HT1080 (cell line): ENCODE data around the gene NLRX1. TPM values are rescaled to one million over a fixed set of nuclear protein-coding genes. Genes with fewer than 3 reads are reported as not detected.
"Not testable (repeated sequence)": the region's sequence is repeated elsewhere in the genome, so short reads cannot be mapped to it uniquely, and the experiment has no call there.

ENCODE experiments used
- DNase-seq: peaks from one replicate; pipeline ENCODE4 v3.0.0-alpha.2; 2015; ENCODE audit warnings: low read depth
- total RNA-seq: library from RNA; depleted of rRNA; stranded (reverse); fragments of >200 nt; shearing (Covaris generic); gene quantifications from 2 replicates; pipeline ENCODE4 v1.2.3, GENCODE V29; 2014; rRNA removed

The NLRX1 gene
- total RNA-seq, 1 experiment from 2014 or later: 11.0 TPM

DNA sequence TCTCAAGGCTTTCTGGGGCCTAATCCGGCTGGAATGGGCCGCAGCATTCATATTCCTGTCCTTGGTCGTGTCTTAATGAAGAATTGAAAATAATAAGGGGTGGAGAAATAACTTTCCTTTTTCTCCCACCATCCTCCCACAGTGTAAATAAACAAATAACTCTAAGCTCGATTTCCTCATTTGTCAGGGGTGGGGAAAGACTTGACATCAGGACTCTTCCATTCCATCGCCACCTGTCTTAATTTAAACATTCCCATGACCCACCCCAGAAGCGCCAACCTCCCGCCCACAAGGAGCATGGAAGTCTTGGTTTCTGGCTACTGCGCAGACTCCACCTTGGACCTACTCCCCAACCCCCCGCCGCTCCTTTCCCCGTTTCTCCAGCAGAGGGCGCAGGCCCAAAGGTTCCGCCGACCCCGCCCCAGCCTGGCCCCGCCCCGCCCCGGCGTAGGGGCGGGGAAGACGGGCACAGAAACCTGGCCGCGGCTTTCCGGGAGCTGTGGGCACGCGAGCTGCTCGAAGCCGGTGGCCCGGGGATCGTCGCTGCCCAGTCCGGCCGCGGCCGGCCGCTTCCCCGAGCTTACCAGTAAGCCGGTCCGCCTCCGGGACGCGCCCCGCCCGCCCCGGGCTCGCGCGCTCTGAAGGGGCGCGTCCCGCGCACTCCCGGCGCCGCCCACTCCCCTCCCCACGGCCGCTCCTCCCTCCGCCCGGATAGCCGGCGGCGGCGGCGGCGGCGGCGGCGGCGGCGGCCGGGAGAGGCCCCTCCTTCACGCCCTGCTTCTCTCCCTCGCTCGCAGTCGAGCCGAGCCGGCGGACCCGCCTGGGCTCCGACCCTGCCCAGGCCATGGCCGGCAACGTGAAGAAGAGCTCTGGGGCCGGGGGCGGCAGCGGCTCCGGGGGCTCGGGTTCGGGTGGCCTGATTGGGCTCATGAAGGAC is 37.3 kb downstream of the NLRX1 start, which contains the start of gene CBL:
CBL (plus strand) TSS at position 766 of the 937 bp plus-strand sequence; CDS start at position 845, 79 bp downstream.
- peak; percentile 78 for DNase-seq

DNA sequence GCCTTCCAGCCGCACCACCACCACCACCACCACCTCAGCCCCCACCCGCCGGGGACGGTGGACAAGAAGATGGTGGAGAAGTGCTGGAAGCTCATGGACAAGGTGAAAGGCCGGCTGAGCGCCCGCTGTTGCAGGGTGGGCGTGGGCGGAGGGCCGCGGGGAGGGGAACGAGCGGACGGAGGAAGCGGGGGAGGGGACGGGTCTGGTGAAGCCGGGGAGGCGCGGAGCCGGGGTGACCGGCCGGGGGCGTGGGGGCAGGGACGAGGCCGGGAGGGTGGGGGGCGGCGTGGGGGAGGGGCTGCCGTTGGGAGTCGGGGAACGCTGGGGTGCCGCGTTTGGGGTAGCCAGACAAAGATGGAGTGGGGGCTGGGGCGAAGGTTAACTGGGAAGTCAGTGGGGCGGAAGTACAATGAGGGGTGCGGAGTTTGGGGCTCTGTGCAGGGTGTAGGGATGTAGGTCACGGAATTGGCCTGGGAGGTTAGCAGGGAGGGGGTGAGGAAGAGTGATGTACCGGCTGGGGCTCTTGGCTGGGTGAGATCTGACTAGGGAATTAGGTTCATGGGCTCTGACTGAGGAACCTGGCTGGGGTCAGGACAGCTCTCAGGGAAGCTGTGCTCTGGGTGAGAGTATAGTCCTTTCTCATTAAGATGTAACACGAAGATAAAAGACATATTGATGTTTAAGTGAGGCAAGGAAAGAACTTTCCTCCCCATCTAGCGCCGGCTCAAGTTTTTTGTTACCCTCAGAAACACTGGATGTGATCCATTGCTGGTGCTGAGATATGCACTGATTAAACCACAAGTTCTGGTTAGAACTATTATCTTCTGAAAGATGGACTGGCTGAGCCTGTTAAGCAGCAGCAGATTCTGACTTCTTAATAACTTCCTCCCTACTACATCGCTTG is 38.2 kb downstream of the NLRX1 start:
- DNase-seq: peak; percentile 30

DNA sequence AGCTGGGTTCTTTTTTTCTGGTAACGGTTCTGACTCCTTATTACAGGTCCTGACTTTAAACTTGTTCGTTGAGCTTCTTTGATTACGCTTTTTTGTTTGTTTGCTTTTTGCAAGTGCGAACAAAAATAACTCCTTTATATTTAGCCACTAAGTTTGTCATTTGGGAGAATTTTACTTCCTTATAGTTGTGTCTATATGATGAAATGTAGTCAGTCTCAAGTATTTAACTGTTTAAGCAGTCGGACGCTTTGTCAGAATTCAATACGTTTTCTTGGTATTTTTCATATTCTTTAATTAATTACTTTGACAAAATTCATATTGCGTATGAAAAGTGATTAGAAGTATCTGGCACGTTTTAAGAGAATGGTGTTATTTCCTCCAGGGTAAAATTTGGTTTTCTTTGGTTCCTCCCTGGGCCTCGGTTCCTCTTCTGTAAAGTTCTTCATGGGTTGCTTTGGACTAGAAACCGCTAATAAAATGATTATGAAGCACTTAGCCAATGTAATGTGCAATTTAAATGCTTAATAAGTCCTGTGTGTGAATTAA is 39.0 kb downstream of the NLRX1 start:
- DNase-seq: no peak

DNA sequence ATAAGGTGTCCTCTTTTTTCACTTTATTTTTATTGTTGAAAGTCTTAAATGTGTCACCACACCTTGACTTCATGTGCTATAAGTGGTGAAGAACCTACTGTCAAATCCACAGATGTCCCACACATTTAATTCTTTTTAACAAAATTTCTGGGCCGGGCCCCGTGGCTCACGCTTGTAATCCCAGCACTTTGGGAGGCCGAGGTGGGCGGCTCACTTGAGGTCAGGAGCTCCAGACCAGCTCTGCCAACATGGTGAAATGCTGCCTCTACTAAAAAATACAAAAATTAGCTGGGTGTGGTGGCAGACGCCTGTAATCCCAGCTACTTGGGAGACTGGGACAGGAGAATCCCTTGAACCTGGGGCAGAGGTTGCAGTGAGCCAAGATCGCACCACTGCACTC is 40.7 kb downstream of the NLRX1 start:
- DNase-seq: no peak

DNA sequence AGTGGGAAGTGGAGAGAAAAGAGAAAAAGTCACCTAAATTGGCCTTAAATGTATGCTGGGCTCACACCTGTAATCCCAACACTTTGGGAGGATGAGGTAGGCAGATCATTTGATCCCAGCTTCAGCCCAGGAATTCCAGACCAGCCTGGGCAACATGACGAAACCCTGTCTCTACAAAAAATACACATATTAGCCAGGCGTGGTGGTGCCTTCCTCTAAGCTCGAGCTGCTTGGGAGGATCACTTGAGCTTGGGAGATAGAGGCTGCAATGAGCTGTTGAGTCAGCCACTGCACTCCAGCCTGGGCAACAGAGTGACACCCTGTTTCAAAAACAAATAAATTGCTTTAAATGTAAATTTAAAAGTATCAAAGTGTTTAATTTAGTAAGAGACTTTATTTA is 41.5 kb downstream of the NLRX1 start:
- DNase-seq: no peak

DNA sequence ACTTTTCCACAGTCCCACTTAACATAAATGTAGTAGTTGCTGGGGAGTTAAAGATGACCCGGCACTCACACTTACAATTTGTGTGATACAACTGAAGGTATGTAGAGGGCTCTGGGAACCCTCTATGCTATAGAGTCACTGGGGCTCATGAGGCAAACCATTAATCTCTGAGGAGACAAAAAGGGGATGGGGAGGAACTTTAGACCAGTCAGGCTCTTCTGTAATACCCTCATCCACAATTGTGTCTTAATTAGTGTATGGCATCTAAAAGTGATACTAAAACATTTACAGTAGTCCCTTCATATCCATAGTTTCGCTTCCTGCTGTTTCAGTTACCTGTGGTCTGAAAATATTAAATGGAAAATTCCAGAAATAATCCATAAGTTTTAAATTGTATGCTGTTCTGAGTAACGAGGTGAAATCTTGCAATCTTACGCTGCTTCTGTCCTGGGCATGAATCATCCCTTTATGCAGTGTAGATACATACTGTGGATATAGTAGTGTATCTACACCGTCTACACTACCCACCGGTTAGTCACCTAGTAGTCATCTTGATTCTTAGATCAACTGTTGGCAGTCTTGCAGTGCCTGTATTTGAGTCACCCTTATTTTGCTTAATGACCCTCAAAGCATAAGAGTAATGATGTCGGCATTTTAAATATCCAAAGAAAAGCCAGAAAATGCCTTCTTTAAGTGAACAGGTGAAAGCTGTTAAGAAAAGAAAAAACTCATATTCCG is 49.8 kb downstream of the NLRX1 start:
- DNase-seq: peak; percentile 96

DNA sequence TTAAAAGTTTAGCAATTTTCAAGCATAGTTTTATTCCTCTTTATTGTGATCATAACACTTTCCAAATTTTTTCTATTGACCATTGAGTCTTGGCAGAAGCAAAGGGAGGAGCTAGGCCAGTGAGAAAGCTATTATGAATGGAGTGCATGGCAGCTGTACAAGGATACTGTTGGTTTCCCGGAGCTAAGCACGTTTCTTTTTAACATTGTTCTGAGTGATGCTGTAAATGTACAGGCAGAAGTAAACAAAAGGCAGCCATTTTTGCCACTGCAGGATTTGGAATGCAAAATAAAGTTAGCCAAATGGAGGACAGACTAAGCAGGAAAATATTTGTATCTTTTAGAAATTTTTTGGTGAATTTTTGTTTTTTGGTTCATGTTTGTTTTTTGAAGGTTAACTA is 53.8 kb downstream of the NLRX1 start:
- no peak for DNase-seq

DNA sequence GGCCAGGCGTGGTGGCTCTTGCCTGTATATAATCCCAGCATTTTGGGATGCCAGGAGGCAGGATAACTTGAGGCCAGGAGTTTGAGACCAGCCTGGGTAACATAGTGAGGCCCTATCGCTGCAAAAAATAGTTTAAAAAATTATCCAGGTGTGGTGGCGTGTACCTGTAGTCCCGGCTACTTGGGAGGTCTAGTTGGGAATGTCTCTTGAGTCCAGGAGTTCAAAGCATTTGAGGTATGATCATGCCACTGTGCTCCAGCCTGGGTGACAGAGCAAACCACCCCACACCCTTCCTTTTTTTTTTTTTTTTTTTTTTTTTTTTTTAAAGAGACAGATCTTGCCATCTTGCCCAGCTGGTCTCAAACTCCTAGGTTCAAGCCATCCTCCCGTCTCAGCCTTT is 54.4 kb downstream of the NLRX1 start:
- no peak for DNase-seq

DNA sequence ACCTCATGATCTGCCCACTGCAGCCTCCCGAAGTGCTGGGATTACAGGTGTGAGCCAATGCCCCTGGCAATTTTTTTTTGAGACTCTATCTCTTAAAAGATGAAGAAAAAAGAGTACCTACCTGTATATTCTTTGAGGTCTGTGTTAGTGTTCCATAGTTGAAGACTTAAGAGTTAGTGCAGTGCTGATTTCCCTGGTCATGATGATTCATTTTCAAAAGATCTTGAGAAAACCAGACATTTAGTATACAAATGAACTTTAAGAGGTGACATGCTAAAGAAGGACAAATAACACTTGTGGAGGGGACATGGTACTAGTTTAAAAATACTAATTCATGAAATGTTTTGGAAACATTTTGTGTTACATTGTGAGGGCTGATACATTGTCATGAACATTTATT is 55.3 kb downstream of the NLRX1 start:
- DNase-seq: no peak

DNA sequence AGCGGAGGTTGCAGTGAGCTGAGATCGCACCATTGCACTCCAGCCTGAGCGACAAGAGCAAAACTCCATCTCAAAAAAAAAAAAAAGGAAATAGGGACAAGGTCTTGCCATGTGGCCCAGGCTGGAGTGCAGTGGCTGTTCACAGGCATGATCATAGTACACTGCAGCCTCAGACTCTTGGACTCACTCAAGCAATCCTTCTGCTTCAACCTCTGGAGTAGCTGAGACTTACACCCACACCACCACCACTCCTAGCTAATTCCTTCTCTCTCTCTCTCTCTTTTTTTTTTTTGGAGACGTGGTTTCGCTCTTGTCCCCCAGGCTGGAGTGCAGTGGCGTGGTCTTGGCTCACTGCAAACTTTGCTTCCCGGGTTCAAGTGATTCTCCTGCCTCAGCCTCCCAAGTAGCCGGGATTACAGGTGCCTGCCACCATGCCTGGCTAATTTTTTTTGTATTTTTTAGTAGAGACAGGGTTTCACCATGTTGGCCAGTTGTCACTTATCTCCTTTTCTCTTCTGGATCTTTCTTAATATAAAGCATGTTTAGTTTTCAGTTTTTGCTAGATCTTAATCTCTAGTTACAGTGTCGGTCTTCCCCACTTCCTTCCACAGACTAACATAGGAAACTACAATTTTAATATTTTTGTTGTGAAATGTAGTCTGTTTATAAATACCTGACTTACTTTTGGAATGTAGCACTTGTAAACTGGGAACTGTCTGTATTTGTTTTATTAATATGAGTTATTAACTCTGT is 60.2 kb downstream of the NLRX1 start:
- not testable (repeated sequence) for DNase-seq

DNA sequence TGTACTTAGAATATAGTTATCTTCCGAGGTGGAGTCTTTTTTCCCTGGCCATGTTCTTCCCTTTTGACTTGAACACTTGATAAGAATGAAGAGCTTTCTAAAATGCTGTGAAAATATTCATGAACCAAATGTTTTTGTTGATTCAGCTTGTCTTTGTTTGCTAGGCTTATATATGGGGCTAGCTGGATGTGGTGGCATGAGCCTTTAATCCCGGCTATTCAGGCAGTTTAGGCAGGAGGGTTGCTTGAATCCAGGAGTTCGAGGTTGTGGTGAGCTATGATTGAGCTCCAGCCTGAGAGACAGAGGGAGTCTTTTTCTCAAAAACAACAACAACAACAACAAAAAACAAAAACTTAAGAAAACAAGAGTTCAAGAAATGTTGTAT is 60.8 kb downstream of the NLRX1 start:
- no peak for DNase-seq

DNA sequence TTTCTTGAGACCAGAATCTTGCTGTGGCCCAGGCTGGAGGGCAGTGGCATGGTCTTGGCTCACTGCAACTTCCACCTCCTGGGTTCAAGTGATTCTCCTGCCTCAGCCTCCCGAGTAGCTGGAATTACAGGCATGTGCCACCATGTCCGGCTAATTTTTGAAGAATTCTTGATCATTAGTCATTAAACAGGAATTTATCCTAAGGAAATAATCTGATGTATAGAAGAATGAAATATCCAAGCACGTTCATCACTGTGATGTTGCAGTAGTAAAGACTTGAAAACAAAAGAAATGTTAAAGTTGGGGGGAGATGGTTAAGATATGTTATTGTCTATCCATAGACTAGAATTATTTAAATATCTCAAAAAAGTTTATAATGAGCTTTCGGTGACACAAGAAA is 61.2 kb downstream of the NLRX1 start:
- no peak for DNase-seq

Other genes starting within 250 kb of the NLRX1 start
- 22.5 and 24.8 TPM in 2 replicates for gene BCL9L, start 242.8 kb upstream of the NLRX1 start, total RNA-seq
- not detected in 2 replicates for gene UPK2, start 212.4 kb upstream of the NLRX1 start, total RNA-seq
- gene FOXR1, start 197.0 kb upstream of the NLRX1 start, total RNA-seq: not detected in 2 replicates
- gene CENATAC, start 170.6 kb upstream of the NLRX1 start, total RNA-seq: 12.4 and 14.1 TPM in 2 replicates
- gene RPS25, start 150.4 kb upstream of the NLRX1 start, total RNA-seq: 778 and 1,119 TPM in 2 replicates
- 154 and 181 TPM in 2 replicates for gene TRAPPC4, start 150.0 kb upstream of the NLRX1 start, total RNA-seq
- gene SLC37A4, start 137.8 kb upstream of the NLRX1 start, total RNA-seq: 26.6 and 32.1 TPM in 2 replicates
- gene HYOU1, start 111.5 kb upstream of the NLRX1 start, total RNA-seq: 123 and 139 TPM in 2 replicates
- 24.9 and 29.0 TPM in 2 replicates for gene VPS11, start 100.9 kb upstream of the NLRX1 start, total RNA-seq
- gene HMBS, start 83.8 kb upstream of the NLRX1 start, total RNA-seq: 6.1 and 9.3 TPM in 2 replicates
- gene DPAGT1, start 66.9 kb upstream of the NLRX1 start, total RNA-seq: 35.0 and 46.0 TPM in 2 replicates
- gene C2CD2L, start 61.4 kb upstream of the NLRX1 start, total RNA-seq: 17.2 and 17.8 TPM in 2 replicates
- gene HINFP, start 47.1 kb upstream of the NLRX1 start, total RNA-seq: 17.9 and 18.2 TPM in 2 replicates
- not detected in 2 replicates for gene ABCG4, start 19.7 kb upstream of the NLRX1 start, total RNA-seq
- gene NHERF4, start 16.8 kb downstream of the NLRX1 start, total RNA-seq: not detected in 2 replicates
- 9.3 and 12.0 TPM in 2 replicates for gene CBL, start 37.6 kb downstream of the NLRX1 start, total RNA-seq
- gene MCAM, start 148.4 kb downstream of the NLRX1 start, total RNA-seq: 365 and 377 TPM in 2 replicates
- gene RNF26, start 165.8 kb downstream of the NLRX1 start, total RNA-seq: 7.6 and 12.1 TPM in 2 replicates
- 0.96 and 1.8 TPM in 2 replicates for gene C1QTNF5, start 172.2 kb downstream of the NLRX1 start, total RNA-seq
- not detected in 2 replicates for gene MFRP, start 178.0 kb downstream of the NLRX1 start, total RNA-seq
- 0.20 and 1.0 TPM in 2 replicates for gene USP2, start 213.0 kb downstream of the NLRX1 start, total RNA-seq